Activated CD4-positive, CD25-positive, alpha-beta regulatory T cell treated with anti-CD3 and anti-CD28 coated beads, Interleukin-2, amount 50 U/mL, for 72 hours (primary cell): Measurements from ENCODE around the gene VPS33A.

ENCODE experiments used
- DNase-seq: peaks from one replicate; pipeline ENCODE4 v3.0.0; 2021

Gene VPS33A

DNA sequence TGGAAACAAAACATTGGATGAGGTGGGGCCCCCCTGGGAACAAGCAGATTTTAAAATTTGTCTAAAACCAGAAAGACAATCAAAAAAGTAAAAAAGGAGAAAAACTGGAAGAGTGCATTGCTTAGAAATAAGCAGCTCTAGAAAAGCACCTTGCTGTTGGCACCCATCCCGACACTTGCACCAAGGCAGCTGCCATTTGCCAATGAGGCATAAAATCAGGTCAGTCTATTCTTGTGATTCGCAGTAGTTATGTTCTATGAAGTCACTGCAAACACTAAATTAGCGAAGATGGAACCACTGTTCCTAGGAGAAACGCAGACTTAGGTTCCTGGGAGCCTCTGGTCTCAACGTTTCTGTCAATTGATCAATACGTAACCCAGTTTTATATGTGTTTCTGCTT, 16.2 kb downstream of the VPS33A start:
- DNase-seq: no peak

DNA sequence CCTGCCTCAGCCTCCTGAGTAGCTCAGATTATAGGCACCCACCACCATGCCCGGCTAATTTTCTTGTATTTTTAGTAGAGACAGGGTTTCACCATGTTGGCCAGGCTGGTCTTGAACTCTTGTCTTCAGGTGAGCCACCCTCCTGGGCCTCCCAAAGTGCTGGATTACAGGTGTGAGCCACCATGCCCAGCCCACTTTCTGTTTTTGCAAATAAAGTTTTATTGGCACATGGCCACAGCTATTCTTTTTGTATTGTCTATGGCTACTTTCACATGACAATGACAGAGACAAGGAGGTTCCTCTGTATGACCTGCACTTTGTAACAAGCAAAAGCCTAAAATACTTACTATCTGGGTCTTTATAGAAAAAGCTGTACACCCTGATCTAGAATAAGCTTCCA, 20.7 kb downstream of the VPS33A start:
- DNase-seq: no peak

DNA sequence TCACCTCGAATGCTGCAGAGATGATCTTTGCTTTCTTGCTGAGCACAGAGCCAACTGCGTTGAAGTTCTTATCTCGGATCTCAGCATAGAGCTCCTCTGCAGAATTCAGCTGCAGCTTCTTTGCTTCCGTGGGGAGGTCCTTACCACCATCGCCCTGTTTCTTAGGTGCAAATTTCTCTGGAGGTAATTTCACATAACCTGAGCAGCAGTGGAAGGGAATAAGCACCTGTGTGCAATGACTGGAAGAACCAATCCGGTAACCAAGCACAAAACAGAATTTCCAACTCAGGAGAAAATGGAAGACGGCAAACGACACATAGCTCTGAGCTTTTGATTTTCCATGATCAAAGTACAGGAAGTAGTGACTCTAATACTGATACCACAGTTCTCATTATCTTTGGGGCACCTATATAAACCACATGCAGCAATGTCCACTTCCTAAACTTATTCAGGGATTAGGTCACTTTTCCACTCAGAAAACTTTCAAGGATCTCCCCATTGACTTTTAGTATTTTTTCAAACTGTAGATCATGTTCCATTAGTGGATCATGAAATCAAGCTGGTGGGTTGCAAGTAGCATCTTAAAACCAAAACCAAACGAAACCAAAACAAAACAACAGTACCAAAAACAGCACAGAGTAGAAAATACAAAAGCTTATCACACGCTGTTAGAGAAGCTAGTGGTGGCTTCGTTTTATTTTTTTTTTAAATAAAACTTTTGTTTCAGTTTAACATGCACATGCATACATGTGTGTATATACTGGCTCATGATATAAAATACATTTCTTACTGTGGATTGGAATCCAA, 21.5 kb downstream of the VPS33A start:
- no peak for DNase-seq

DNA sequence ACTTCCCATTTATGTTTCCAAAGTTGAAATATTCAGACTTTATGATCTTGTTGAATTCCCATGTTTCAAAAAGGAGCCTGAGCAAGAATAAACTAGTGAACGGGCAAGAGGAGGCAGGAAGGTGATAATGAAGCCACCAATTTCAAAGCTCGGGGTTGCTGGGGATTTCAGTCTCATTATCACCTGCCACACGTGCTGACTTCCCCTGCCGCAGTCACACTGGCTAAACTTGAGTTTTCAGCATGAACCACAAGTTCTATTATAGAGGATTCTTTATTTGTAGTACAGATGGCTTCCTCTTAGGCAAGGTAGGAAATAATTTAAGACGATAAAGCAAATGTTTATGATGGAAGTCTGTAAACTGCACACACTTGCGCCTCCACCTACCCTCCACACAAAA, 22.3 kb downstream of the VPS33A start:
- no peak for DNase-seq

DNA sequence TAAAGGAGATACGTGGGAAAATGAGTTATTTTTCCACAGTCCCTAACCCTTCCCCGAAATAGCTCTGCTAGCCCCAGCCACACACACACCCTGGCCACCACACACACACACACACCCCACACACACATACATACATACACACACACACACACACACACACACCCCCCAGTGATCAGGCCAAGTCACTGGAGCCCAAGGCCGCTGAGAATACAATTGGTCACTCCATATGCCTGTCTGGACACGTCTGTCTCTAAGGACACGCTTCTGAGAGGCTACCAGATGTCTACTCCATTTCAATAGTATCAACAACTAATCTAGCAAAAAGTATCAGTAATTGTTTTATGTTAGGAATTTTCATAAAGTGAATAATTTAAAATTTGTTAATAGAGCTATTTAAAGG, 27.4 kb downstream of the VPS33A start:
- DNase-seq: no peak

DNA sequence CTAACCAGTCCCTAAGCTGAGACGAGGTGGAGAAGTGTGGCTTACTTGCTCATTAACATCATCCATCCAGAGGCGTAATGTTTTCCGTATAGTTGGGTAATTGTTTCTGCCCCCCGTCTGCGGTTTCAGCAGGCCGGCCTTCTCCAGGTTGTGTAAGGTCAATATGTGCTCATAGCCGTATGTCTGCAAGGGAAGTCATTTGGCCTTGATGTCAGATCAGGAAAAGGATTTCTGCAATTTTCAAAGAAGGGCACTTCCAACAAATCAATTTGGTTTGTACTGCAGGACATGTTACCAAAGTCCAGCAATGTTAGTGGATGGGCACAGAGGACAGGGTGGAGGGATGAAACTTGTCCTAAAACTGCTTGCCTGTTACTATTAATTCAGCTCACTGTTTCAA, 30.6 kb downstream of the VPS33A start:
- DNase-seq: no peak

DNA sequence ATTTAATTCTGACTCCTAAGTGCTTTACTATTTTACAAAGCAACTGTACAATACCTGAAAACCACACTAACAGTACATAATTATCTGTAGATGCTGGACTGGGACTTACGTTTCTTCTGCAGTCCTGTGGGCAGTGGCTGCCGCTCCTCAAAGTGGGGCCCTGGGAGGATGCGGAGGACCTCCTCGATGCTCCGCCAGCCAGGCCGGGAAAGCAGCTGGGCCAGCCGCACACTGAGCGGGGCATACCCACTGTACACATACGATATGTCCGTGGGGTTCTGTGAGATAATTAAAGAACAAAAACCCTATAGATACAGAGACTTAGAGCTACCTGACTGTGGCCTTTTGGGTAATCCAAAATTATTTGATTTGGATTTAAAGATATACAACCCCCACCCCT, 33.6 kb downstream of the VPS33A start:
- DNase-seq: no peak

DNA sequence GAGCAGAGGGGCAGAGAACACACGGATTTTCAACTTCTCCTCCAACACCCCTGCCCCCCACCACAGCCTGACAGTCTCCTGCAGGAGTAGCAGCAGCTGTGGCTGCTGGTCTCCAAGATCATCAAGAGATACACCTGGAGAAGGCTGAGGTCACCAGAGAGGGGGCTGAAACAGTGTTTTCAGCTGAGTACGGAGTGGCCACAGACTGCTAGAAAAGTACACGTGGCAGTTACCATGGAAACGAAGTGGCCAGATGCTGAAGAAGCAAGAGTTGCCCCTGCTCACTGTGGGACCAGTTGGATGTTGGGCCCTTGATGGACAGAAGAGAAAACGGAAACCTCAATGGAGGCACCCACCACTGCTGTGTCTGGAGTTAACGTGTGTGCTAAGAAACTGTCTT, 35.5 kb downstream of the VPS33A start:
- no peak for DNase-seq

DNA sequence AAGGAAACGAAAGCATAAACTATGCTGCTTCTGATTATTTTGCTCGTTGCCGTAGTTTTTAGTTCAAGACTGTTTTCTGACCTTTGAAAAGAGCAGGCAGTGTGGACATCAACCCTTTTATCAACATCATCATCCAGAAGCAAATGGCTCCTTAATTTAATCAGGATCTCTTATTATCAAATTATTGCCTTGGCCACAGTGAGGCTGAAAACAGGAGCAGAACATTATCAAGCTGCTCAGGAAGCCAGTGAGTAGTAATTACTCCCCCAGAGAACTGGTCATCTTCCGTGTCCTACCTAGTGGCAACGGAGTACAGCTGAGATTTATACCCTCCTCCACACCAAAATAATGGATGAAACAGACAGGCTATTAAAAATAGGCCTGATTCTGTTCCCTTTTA, 38.2 kb downstream of the VPS33A start:
- DNase-seq: no peak

DNA sequence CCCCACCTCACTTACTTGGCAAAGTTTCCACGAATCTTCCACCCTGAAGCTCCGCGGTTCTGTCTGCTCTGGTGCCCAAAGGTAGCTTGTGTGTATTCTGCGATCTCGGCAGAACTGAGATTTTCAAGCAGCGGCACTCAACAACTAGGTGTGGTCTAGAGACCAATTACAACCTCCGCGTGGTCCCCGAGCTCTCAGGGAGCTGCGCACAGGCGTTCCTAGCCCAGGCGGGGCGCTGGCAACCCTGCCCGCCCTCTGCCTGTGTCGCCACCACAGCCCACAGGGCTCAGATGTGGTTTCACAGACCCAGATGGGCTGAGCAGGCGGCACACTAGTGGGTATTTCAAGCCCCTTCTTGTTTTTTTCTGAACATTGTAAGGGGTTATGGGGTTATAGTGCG, 39.0 kb downstream of the VPS33A start:
- peak; percentile 40 for DNase-seq

DNA sequence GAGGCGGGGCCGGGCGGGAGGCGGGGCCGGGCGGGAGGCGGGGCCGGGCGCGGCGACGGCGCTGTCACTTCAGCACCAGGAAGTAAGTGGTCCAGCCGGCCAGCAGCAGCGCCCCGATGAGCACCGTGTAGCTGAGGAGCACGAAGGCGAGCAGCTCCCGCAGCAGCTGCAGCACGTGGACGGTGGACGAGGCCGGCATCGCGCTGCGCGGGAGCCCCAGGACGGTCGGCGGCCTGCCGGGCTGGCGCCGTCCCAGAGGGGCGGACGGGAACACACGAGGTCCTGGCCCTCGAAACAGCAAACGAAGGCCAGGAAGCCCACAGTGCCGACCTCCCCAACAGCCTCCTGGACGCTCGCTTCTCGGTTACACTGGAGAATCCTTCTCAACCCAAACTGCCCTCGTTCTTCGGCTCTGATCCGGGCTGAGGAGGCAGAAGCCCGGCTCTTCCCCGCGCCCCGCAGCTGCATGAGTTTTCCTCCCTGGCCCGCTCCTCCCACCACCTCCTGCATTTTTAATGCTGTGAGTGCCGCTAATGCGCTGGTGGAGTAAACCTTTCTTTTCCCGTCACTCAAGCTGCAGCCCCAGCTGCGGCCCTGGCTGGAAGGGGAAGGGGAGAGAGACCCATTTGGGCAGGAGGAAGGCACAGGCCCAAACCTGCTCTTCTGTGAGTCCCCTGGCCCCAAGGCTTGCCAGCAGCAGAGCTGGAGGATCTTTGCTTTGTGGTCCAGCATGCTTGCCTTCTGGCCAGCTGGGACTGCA, 39.7 kb downstream of the VPS33A start:
- DNase-seq: no peak

DNA sequence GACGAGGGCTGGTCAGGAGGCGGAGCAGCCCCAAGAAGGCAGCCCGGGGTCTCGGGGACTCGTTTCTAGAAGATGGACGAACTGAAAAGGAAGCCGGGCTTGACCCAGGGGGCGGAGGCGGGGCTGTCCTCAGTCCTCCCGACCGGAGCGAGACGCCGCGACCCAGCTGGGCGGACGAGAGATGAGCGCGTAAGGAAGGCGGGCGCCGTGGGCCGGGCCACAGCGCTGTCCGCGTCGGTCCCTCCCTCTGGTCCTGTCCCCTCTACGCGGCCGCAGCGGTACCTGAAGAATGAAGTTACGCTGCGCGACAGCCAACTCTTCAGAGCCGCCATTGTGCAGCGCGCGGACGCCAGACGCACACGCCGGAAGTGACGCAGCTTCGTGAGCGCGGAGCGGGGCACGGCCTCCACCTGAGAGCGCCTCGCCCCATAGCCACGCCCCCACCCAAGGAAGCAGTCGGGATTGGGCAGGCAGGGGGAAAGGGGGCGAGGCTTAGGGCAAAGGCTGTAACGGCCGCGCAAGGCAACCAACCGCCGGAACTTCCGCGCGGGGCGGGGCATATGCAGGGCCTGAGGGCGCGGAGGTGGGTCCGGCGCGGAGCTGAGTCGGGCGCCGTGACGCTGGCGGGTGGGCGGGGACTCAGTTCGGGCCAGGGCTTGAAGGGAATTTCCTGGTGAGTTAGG, 40.5 kb downstream of the VPS33A start, which contains the start of gene DIABLO:
Gene DIABLO (minus strand): TSS at position 370 of the 683 bp plus-strand sequence. CDS start 38 bp downstream, at position 332.
- peak; percentile 100 for DNase-seq

DNA sequence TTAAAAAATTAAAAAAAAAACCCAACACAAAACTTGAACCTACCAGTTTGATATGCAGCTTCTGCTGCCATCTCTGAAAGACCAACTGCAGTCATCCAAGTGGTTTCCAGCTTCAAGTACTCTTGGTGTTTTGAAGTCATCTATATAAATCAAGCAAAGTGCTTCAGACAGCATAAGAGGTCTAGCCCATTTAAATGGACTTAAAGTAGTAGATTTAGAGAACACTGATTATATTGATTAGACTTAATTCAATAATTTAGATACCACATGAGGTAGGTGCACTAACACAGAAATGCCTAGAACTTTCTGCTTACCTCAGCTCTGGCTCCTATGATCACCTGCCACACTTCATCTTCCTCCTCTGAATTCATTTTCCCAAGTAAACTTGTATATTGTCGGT, 49.8 kb downstream of the VPS33A start:
- no peak for DNase-seq

DNA sequence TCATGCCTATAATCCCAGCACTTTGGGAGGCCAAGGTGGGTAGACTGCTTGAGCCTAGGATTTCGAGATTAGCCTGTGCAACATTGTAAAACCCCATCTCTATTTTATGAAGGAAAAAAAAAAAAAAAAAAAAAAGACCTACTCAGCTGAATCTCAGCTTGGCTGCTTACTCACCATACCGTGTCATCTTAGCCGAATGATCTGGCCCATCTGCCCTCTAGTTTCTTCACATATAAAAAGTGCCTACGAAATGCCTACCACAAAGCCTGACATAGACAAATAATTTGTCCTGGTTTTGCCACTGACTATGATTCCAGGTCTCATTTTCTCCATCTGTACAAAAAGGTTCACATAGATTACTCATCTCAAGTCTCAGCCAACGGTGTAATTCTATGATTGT, 50.5 kb downstream of the VPS33A start:
- DNase-seq: no peak

DNA sequence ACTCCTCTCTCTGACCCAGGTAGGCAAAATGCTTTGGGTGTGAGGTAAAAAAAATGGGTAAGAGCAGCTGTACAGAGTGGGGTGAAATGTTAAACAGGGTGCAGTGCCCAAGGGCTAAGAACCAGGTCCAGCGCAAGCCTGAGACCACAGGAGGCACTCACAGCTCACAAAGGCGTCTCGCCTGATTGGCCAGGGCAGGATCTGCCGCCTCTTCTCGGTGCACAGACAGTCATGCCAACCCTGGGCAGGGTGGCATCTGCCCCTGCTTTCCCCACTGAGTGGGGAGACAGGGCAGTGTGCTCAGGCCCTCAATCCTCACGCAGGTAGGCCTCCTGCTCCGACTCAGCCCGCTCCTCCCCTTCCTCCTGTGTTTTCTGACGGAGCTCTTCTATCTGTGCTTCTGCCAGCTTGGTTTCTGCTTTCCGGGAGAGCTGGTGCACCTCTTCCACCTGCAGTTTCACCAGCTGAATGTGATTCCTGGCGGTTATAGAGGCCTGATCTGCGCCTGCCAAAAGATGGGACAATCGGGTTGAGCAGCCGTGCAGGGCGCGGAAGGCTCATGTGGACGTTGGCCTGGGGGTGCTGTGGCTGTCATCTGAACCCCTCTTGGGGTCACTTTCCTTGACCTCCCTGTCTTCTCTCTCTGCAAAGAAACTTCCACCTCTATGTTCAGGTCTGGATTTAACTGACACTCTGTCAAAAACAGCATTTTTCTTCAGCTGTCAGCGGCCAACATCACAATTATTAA, 58.0 kb downstream of the VPS33A start:
- no peak for DNase-seq

DNA sequence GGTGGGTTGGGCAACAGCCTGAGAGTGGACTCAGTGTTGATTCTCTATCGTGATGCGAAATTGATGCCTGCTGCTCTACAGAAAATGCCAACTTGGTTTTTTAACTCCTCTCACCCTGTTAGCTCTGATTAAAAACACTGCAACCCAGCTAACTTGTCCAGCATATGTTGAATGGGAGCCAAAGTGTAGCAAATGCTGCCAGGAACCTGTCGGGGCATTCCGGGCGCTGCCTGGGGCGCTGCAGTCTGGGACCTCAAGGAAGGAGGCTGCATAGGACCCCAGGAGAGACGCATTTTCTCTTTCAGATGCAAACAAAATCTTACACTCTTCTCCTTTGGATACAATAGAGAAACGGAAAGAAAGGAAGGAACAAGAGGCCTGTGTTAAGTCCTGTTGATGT, 58.9 kb downstream of the VPS33A start:
- no peak for DNase-seq

DNA sequence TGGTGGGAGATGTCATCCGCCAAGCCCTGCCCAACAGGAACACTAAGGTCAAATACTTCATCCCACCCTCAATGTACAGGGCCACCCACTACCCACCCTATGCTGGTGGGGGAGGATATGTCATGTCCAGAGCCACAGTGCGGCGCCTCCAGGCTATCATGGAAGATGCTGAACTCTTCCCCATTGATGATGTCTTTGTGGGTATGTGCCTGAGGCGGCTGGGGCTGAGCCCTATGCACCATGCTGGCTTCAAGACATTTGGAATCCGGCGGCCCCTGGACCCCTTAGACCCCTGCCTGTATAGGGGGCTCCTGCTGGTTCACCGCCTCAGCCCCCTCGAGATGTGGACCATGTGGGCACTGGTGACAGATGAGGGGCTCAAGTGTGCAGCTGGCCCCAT, 59.3 kb downstream of the VPS33A start:
- no peak for DNase-seq

DNA sequence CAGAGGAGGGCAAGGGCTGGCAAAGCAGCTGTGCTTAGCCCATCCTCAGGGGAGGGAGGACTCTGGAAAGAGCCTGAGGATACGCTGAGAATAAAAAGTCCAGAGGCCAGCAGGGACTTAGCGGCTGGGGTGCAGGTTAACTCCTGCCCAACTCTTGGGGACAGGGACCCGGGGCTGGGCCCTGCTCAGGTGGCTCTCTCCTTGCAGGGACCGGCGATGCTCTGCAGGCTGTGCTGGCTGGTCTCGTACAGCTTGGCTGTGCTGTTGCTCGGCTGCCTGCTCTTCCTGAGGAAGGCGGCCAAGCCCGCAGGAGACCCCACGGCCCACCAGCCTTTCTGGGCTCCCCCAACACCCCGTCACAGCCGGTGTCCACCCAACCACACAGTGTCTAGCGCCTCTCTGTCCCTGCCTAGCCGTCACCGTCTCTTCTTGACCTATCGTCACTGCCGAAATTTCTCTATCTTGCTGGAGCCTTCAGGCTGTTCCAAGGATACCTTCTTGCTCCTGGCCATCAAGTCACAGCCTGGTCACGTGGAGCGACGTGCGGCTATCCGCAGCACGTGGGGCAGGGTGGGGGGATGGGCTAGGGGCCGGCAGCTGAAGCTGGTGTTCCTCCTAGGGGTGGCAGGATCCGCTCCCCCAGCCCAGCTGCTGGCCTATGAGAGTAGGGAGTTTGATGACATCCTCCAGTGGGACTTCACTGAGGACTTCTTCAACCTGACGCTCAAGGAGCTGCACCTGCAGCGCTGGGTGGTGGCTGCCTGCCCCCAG, 60.0 kb downstream of the VPS33A start:
- no peak for DNase-seq

DNA sequence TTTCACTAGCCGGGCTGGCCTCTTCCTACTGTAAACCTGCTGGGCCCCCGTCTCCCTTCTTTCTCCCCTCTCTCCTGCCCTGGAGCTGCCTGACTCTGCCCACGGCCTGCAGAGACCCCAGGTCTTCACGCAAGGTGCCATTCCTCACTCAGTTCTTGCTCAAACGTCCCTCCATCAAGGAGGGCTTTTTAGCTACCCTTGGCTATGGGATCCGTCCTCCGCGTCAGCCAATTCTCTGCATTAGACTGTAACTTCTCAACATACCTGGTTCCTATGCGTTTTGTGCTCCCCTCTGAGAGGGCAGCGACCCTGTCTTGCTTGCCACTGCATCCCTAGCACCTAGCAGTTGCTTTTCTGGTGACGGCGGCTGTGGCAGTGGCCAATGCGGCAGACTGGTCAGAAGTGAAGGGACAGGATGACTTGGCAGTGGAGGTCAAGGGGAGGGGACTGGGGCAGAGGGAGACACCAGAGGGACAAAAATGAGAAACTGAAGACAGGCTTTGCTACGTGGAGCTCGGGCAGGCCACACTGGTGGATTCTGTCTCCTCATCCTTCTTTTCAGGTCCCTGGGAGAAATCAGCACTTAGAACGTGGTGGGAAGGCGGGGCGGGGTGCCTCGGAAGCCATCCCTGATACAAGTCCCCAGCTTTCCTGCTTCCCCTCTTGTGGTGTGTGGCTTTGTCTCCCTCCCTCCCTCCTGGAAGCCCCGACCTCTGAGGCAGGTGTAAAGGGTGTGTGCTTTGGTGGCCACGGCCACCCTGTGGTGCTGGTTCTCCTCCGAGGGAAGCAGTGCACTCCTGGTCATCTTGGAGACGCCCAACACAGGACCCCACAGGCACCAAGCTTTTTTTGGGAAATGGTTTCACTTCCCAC, 61.0 kb downstream of the VPS33A start:
- no peak for DNase-seq

DNA sequence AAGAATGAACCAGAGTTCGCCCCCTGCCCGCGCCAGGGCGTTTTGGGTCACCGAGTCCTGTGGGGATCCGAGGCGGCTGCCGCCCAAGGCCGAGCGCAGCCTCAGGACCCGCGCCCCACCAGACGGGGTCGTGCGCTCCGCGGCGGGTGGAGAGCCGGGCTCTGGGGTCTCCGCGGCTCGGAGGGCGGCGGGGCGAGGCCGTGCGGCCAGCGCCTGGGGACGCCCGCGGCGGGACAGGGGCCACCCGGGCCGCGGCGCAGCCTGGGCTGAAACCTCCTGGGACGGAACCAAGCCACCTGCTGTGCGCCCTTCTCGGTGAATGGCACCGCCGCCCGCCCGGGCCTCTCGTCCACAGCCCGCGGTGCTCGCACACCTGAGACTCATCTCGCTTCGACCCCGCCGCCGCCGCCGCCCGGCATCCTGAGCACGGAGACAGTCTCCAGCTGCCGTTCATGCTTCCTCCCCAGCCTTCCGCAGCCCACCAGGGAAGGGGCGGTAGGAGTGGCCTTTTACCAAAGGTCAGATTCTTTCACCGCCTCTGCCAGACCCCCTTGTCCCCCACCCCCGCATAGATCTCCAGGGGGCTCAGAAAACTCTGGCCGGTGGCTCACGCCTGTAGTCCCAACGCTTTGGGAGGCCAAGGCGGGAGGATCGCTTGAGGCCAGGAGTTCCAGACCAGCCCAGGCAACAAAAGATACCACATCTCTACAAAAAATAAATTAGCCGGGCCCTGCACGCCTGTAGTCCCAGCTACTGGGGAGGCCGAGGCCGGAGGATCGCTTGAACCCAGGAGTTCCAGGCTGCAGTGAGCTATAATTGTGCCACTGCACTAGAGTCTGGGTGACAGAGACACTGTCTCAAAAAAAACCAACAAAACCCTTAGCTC, 61.9 kb downstream of the VPS33A start:
- no peak for DNase-seq
